GM18519 (cell line): ENCODE measurements around the gene PCSK7.
"Not testable (repeated sequence)": the region's sequence is repeated elsewhere in the genome, so short reads cannot be mapped to it uniquely, and the experiment has no call there.

Experiments used
- ATAC-seq: cut with Tn5 transposase; IDR thresholded peaks from one replicate; pipeline ENCODE4 v1.9.1; 2021; ENCODE audit warnings: mild to moderate bottlenecking, moderate library complexity; ENCODE audit not compliant: unreplicated experiment, low FRiP score

The PCSK7 gene, protein sequence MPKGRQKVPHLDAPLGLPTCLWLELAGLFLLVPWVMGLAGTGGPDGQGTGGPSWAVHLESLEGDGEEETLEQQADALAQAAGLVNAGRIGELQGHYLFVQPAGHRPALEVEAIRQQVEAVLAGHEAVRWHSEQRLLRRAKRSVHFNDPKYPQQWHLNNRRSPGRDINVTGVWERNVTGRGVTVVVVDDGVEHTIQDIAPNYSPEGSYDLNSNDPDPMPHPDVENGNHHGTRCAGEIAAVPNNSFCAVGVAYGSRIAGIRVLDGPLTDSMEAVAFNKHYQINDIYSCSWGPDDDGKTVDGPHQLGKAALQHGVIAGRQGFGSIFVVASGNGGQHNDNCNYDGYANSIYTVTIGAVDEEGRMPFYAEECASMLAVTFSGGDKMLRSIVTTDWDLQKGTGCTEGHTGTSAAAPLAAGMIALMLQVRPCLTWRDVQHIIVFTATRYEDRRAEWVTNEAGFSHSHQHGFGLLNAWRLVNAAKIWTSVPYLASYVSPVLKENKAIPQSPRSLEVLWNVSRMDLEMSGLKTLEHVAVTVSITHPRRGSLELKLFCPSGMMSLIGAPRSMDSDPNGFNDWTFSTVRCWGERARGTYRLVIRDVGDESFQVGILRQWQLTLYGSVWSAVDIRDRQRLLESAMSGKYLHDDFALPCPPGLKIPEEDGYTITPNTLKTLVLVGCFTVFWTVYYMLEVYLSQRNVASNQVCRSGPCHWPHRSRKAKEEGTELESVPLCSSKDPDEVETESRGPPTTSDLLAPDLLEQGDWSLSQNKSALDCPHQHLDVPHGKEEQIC

DNA sequence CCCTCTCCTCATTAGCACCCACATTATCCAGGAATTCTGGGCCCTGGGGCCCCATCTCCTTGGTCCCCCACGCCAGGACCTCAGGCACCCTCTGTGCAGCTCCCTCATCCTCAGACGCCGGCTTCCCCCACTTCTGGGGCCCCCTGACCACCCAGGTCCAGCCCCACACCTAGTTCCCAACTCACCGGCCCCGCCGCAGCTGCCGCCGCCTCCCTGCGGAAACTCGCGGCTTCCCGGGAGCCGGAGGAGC lies at the start of gene PCSK7:
Gene PCSK7, minus strand, starts transcription at position 232 of the 250 bp plus-strand sequence. CDS start 2,229 bp downstream, outside the sequence.
- ATAC-seq = no peak

DNA sequence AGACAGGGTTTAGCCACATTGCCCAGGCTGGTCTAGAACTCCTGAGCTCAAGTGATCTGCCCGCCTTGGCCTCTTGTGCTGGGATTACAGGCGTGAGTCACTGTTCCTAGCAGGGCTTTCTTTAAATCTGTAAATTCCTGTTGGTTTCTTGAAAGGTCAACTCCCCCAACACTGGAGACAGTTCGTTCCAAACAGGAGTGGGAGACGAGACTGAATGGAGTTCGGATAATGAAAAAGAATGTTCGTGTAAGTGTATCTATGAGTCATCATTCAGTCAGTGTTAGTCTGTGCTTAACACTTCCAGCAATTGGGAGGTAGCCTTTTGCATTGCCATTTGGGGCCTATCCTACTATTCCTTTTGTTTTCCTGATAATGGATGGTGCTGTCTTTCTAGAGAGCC lies 49.3 kb upstream of the PCSK7 start:
- no peak for ATAC-seq

DNA sequence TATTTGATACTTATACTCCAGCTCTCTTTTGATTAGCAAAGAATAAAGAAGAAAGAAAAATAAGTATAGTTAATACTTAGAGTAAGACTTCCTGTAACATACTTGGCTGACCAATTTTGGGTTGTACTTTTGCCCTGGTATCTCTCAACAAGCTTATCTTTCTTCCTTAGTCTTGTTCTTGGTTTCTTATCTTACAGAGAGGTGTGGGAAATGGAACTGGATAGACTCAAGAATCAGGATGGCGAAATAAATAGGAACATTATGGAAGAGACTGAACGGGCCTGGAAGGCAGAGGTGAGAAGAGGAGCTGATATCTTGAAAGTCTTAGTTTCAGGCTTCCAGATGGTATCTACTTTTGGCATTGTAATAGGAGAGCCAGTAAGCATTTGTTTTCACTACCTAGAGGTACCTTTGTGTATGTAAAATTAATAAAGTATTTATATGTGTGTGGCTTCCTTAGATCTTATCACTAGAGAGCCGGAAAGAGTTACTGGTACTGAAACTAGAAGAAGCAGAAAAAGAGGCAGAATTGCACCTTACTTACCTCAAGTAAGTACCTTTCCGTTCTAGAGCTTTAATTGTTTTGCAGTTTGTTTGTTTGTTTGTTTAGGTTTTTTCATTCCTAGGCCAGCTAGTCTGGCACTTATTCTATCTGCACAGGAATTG lies 48.0 kb upstream of the PCSK7 start:
- ATAC-seq = no peak

DNA sequence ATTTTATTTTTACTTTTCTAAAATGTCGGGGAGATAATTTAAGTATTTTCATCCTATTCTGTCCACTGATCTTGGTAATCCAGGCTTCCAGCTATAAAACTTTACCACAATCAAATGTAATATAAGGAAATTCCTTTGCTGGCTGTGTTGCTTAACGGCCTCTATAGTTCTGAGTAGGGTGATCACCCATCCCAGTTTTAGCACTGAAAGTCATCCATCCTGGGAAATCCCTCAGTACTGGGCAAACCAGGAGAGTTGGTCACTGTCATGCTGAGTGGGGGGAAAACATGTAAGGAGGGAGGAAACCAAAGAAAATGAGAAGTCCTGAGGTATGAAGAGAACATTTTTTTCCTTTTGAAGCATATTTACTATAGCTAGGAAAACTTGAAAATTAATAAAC lies 46.5 kb upstream of the PCSK7 start:
- ATAC-seq = no peak

DNA sequence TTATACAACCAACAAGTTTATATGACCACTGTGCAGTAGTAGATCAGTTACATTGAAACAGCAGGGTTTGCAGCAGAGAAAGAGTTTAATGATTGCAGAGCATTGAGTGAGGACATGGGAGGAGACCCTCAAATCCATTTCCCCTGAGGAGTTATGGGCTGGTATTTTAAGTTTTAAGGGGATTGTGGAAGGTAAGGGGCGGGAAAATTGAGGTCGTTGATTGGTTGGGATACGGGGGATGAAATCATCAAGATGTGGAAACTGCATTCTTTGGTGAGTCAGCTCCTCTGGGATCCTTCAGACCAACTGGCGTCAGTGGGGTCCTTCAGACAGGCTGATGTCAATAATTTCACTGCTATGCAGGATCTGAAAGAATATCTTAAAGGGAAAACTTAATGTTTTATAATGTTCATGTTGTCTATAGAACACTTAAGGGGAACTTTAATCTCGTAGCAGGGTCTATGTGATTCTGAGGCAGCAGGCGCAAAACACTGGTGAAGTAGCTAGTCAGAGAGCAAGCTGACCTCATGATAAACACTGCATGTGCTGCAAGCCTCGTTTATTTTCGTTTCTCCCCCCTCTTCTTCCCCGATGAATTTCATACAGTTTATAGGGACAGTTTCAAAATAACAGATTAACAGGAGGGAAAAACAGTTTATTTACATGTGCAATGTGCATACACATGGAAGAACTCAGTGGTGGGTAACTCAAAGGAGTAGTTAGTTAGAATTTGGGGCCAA lies 41.8 kb upstream of the PCSK7 start:
- no peak for ATAC-seq

DNA sequence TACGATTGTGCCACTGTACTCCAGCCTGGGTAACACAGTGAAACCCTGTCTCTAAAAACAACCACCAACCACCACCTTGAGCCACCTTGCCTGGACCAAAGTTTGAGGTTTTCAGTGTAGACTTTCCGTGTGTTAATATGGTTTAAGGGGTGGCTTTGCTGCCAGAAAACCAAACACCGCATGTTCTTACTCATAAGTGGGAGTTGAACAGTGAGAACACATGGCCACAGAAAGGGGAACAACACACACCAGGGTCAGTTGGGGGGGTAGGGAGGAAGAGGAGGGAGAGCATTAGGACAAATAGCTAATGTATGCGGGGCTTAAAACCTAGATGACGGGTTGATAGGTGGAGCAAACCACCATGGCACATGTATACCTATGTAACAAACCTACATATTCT lies 40.3 kb upstream of the PCSK7 start:
- not testable (repeated sequence) for ATAC-seq

DNA sequence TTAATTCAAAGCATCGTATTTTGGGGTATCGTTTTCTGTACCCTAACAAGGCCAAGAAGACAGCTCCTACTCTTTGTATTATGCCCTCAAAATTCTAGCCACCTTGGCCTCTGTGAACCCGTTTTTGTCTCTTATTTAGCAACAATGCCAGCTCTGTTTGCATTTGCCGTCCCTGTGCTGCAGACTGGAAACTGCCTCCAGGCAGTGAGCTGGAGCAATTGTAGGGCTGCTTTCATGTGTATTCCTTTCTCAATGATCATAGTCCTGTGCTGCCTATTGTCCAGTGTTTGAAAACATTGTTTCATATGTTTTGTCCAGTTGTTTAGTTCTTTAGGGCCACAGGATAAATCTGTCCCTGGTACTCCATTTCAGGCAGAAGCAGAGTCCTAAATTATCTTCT lies 39.3 kb upstream of the PCSK7 start:
- no peak for ATAC-seq

DNA sequence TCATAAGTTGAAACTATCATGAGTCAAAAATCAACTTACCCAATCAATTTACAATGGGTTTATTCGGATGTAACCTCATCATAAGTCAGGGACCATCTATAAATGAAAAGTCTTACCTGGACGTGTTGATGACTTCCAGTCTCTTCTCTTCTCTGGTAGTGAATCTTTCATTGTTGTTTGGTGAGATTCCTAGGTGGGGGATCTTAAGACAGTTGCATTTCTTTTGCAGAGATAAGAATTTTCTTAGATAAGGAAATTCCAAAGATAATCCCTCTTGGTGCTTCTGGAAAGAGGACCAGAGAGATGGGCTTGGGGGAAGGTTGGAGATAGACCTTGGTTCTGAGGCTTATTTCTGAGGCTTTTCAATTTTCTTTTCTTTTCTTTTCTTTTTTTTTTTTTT lies 38.0 kb upstream of the PCSK7 start:
- no peak for ATAC-seq

DNA sequence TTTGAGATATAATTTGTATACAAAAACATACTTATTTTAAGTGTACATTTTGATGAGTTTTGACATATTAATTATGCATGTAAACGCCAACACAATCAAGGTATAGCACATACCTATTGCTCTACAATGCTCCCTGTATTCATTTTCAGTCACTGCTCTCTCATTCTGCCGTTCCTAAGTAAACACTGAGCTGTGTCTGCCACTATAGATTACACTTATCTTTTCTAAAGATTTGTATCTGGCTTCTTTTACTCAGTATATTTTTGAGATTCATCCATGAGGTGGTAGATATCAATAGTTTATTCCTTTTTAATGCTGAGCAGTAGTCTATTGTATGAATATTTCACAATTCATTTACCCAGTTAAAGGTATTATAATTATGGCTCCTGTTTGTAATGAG lies 33.9 kb upstream of the PCSK7 start:
- ATAC-seq = no peak

DNA sequence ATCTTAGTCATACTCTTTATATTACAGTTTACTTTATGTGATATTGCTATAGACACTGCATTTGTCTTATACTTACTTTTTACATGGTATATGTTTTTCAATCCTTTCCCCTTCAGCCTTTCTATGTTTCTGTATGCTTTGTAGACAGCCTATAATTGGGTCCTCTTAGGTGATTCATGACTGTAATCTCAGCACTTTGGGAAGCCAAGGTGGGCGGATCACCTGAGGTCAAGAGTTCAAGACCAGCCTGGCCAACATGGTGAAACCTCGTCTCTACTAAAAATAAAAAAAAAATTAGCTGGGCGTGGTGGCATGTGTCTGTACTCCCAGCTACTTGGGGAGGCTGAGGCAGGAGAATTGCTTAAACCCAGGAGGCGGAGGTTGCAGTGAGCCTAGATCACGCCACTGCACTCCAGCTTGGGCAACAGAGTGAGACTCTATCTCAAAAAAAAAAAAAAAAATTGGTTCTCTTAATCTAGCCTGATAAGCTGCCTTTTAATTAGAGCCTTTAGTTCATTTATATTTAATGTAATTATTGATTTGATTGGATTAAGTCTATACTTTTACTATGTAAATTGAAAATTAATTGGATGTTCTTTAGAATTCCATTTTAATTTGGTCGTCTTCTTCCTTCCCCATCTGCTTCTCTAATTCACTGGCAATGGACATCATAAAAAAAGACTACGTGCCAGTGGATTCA lies 32.9 kb upstream of the PCSK7 start:
- not testable (repeated sequence) for ATAC-seq

DNA sequence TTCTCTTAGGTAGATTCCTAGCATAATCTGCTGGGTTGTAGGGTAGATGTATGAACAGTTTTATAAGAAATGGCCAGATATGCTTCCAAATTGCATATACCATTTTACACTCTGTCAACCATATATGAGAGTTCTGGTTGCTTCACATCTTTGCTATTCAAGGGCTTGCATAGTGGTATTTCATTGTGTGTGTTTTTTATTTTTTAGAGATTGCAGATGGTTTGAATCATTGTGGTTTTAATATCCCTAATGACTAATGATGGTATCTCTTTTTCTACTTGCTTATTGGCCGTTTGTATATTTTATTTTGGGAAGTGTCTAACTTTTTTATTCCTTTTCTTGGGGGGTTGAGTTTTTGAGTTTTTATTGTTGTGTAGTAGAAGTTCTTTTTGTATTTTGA lies 27.5 kb upstream of the PCSK7 start:
- no peak for ATAC-seq

DNA sequence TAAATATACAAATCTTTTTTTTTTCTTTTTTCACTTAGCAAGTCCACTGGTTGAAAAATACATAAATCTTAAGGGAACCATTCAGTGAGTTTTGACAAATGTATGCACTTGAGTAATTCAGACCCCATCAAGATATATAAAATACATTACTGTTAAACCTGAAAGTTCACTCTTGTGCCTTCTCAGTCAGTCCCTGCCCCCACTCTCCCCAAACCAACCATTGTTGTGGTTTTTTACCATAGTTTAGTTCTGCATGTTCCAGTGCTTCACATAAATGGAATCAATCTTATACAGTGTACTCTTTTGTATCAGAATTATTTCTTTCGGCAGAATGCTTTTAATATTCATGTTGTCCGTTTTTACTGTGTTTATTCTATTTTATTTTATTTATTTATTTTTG lies 26.7 kb upstream of the PCSK7 start:
- ATAC-seq = no peak

DNA sequence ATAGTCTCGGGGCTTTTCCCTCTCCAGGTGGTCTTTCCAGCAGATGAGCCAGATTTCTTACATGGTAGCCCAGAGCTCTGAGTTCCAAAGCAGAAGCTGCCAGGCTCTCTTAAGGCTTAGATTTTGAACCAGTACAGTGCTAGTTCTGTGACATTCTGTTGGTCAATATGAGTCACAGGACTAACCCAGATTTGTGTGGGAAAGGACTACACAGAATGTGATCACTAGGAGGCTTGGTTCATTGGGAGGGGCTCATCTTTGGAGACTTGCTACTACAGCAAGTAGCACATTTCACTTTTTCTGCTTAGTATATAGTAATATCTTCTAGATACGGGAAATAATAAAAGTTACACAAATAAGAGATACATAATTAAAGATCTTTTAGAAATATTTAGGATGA lies 24.7 kb upstream of the PCSK7 start:
- no peak for ATAC-seq

DNA sequence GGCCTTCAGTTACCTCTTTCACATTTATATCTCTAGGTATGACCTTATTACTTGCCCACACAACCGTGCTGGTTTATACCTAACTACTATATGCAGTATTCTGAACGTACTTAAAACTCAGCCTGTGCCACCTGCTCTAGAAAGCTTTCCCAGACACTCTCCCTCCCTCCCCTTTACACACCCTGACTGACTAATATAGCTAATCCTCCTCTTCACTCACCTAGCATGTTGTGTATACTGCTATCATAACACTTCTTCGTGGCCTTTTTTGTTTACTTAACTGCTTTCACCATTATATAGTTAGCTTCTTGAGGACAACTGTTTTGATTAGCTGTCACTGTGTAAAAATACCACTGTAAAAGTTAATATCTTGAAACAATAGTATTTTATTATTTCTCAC lies 24.1 kb upstream of the PCSK7 start:
- ATAC-seq = no peak

DNA sequence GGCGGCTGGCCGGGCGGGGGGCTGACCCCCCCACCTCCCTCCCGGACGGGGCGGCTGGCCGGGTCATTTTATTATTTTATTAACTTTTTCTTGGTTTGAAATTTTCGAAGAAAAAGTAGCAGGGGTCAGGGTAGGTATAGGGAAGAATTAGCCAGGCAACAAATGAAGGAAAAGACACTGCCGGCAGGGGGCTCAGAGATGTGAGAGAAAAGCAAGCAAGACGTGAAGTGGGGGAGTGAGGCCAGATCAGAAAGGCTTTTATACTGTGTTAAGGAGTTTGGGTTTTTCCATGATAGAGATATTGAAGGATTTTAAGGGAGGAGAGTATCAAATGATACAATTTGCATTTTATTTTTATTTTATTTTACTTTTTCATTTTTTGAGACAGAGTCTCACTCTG lies 19.6 kb upstream of the PCSK7 start:
- no peak for ATAC-seq

DNA sequence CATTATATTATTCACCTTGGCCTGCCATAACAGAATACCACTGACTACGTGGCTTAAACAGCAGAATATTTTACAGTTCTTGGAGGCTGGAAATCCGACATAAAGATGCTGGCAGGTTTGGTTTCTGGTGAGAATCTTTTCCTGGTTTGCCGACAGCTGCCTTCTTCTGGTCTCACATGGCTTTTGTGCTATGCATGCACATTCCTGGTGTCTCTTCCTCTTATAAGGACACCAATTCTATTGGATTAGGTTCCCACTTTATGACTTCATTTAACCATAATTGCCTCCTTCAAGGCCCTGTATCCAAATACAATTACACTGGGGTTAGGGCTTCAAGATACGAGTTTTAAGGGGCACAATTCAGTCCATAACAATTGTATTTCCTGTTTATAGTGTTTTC lies 17.7 kb upstream of the PCSK7 start:
- no peak for ATAC-seq

DNA sequence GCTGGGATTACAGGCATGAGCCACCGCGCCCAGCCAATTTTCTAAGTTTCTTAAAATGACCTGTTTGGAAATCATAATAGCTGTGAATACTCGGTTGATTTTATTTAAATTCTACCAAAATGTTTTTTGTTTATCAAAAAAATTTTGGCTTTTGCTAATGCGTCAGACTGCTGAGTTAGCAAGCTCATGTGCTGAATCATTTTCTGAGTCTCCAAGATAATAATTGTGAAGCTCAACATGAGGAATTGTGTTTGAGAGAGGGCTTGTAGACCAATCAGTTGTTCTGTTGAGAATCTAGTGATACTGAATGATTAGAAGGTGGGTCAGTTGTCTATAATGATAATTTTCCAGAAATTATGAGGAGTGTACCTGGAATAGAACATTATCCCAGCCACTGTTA lies 16.5 kb upstream of the PCSK7 start:
- no peak for ATAC-seq

DNA sequence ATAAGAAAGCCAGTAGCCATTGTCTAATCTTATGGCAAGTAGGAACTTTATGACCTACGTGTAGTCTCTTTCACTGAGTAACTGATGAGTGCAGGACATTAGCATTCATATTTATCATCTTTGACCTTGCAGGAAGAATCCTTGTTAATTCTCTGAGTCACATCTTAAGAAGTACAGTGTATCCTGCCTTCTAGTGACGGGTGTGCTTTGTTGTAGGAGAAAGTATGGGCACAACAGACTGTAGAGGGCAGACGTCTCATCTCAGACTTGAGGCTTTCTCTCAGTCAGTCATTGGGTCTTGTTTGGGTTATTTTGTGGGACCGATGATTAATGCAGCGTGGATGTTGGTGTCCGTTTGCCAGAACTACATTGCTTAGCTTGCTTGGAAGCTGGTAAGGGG lies 7.4 kb upstream of the PCSK7 start:
- no peak for ATAC-seq

DNA sequence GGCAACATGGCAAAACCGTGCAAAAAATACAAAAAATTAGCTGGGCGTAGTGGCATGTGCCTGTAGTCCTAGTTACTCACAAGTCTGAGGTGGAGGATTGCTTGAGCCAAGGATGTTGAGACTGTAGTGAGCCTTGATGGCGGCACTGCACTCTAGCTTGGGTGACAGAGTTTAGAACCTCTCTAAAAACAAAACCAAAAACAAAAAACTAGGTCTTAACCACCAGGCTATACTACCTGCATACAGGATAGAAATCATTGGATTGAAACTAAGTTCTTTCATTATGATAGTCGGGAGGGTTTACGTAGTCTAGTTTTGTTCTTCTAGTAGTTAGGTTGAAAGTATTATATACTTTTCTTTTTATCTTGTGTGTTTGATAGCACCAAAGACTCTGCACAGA lies 6.3 kb upstream of the PCSK7 start:
- no peak for ATAC-seq

DNA sequence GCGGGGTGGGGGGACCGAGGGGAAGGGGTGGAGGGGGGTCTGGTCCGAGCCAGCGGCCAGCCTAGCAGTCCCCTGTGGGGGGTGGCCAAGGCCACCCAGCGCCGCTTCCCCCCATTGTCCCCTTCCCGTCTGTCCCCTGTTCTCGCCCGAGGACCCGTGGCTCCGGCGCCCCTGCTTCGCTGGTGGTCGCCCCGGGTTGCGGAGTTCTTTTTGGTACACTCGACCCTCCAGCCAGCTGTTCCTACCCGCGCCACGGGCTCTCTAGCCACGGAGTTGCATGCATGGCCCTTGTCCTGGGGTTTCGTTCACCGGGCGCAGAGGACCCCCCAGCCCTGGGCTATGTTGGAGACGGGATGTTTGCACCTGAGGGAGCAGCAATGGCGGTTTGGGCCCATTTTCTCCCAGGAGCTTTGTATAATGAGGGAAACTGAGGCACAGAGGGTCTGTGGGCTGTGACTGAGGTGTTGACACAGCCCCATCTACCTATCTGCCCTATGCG lies 1.1 kb upstream of the PCSK7 start:
- no peak for ATAC-seq
